Measurements from ENCODE around the gene TMSB10.

DNA sequence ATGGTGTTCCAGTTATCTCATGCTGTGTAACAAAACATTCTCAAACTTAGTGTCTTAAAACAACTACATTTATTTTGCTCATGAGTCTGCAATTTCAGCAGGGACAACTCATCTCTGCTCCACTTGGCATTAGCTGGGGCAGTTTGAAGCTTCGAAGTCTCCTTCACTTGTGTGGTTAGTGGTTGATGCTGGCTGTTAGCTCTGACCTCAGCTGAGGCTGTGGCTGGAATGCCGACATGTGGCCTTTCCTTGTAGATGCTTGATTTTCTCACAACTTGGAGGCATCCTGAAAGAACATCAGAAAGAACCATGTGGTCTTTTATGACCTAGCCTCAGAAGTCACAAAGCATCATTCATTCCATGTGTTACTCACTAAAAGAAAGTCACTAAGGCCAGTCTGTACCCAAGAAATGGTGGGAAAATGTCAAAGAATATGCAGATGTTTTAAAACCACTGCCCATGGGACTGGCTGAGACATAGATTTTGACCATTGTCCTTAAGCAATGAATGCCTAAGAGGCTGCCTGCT is 3.8 kb upstream of the TMSB10 start:
- TF ChIP-seq NFAT5 (CRISPR knock-in tag; IDR thresholded peaks at IDR 0.05) (no peak), CTCF (CRISPR knock-in tag; IDR thresholded peaks at IDR 0.05) (no peak), POLR2AphosphoS2 (IDR thresholded peaks at IDR 0.05; ENCODE audit: low read depth, low read length) (no peak), MEIS1 (CRISPR knock-in tag; IDR thresholded peaks at IDR 0.05; ENCODE audit: borderline replicate concordance) (no peak), ETV5 (CRISPR knock-in tag; IDR thresholded peaks at IDR 0.05; ENCODE audit: borderline replicate concordance) (no peak), RELA (CRISPR knock-in tag; IDR thresholded peaks at IDR 0.05) (no peak), USF2 (IDR thresholded peaks at IDR 0.05; ENCODE audit: low read depth, low read length) (no peak), USF2 (CRISPR knock-in tag; IDR thresholded peaks at IDR 0.05; ENCODE audit: borderline replicate concordance) (no peak), POLR2A (IDR thresholded peaks at IDR 0.05; ENCODE audit: insufficient read depth in 1 of 2, low read depth in 2 of 2, low read length in 2 of 2) (no peak), JUND (CRISPR knock-in tag; IDR thresholded peaks at IDR 0.05) (no peak), ZNF530 (CRISPR knock-in tag; IDR thresholded peaks at IDR 0.05; ENCODE audit: low read depth) (no peak), KDM2A (CRISPR knock-in tag; IDR thresholded peaks at IDR 0.05; ENCODE audit: borderline replicate concordance, low read depth) (no peak), RFXANK (CRISPR knock-in tag; IDR thresholded peaks at IDR 0.05) (no peak)
- TF ChIP-seq, protein P1, sequence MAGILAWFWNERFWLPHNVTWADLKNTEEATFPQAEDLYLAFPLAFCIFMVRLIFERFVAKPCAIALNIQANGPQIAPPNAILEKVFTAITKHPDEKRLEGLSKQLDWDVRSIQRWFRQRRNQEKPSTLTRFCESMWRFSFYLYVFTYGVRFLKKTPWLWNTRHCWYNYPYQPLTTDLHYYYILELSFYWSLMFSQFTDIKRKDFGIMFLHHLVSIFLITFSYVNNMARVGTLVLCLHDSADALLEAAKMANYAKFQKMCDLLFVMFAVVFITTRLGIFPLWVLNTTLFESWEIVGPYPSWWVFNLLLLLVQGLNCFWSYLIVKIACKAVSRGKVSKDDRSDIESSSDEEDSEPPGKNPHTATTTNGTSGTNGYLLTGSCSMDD (CRISPR knock-in tag; IDR thresholded peaks at IDR 0.05), result no peak
- TF ChIP-seq, protein P2, sequence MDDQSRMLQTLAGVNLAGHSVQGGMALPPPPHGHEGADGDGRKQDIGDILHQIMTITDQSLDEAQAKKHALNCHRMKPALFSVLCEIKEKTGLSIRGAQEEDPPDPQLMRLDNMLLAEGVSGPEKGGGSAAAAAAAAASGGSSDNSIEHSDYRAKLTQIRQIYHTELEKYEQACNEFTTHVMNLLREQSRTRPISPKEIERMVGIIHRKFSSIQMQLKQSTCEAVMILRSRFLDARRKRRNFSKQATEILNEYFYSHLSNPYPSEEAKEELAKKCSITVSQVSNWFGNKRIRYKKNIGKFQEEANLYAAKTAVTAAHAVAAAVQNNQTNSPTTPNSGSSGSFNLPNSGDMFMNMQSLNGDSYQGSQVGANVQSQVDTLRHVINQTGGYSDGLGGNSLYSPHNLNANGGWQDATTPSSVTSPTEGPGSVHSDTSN (CRISPR knock-in tag; IDR thresholded peaks at IDR 0.05; ENCODE audit: borderline replicate concordance), result no peak

Measured in HepG2 (cell line).